Measurements from ENCODE around the gene PDE2A.

PDE2A gene

GRCh38 chr11:72543849-72544542, 130.2 kb downstream of the PDE2A start:
- DNase-seq (ENCODE audit: low spot score), result no peak

- no peak for DNase-seq (ENCODE audit: low spot score)
Measured at GRCh38 chr11:72541257-72541974, 132.8 kb downstream of the PDE2A start.

DNA sequence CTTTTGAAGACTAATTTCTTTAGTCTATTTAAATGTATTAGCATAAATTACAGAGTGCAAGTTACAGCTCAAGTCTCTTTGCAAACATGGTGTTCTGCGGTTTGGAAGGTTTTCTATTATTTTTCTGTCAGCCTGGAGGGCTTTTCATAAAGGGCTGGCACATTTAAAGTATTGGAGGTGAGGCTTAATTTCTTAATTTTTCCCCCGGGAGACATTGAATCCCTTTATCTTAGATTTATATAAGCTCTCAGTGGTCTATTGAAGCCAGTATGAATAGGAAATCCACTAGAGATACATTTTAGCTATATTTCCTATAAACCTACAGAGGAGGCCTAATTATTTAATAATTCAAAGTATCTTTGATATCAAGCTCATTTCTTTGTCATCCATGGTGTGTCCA, 137.2 kb downstream of the PDE2A start:
- no peak for DNase-seq (ENCODE audit: low spot score)

GRCh38 chr11:72535194-72535547, 139.1 kb downstream of the PDE2A start:
- no peak for DNase-seq (ENCODE audit: low spot score)

GRCh38 chr11:72534371-72535193, 139.6 kb downstream of the PDE2A start:
- no peak for DNase-seq (ENCODE audit: low spot score)

DNA sequence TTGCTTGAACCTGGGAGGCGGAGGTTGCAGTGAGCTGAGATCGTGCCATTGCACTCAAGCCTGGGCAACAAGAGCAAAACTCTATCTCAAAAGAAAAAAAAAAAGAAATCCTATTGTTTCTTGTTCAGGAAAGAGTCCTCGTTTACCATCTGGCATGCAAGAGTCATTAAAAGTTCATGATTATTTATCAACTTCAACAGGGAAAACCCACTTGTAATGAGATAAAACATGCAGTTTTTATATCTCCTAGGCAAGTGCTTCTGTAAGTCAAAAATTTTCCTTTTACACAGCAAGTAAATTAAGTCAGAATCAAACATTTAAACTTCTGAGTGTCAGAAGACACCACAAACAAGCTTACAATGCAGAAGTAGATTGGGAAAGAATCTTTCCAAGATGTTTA, 145.2 kb downstream of the PDE2A start:
- DNase-seq (ENCODE audit: low spot score), result no peak

DNA sequence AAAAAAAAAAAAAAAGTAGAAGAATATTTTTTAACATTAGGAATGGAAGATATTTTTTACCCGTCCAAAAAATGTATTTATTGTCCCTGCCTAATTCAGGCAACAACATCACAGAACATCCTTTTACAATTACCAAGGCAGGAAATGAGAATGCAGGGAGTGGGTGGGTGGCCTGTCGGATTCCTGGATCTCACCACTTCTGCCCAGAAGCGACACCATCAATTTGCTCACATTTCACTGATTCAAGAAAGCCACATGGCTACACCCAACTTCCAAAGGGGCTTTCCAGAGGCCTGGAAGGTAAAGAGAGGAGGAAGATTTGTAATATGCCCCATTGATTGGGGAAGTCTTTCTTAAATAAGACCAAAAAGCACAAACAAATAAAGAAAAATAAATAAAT, 146.1 kb downstream of the PDE2A start:
- no peak for DNase-seq (ENCODE audit: low spot score)
